Loucy (cell line): ENCODE results near the gene IFT122.

ENCODE experiments used
- EZH2phosphoT487 ChIP-seq: fragments of 200-600 bp; IDR thresholded peaks from 2 replicates; pipeline ENCODE4 v1.6.1; 2018; ENCODE audit warnings: antibody characterized with exemption, mild to moderate bottlenecking, moderate library complexity, borderline replicate concordance
- TF ChIP-seq, protein P1 (sequence below): fragments of 200-600 bp; sonication (generic); conservative IDR thresholded peaks from 2 replicates; pipeline ENCODE4 v1.5.1; 2014; ENCODE audit warnings: mild to moderate bottlenecking, antibody characterized with exemption, low read length

DNA sequence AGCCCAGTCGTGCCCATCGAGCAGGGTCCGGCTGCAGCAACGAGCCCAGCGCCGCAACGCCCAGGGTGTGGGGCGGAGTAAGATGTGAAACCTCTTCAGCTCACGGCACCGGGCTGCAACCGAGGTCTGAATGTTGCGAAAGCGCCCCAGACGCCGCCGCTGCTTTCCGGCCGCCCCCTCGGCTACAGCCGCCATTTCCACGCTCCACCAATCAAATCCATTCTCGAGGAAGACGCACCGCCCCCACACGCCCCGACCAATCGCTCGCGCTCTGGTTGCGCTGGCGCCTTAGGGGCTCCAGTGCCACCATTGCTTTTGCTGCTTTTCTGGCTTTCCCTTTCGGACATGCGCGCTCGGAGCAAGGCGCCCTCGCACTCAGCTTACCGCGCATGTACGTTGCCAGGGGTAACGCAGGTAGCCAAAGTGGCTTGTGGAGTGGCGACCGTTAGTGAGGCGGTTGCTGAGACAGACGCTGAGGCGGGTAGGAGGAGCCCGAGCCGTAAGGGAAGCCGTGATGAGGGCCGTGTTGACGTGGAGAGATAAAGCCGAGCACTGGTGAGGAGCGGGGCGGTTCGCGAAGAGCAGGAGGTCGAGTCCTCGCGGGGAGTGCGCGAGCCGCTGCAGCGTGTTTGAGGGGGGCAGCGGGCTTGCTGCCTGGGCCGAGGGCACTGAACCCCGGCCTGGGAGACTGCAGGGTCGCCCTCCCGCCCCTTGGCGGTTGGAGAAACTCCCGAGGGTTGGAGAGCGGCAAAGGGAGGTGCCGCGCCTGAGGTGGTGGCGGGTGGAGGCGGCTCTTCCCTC, at the start of gene IFT122, which contains the start of gene MBD4:
- TF ChIP-seq, protein P1, sequence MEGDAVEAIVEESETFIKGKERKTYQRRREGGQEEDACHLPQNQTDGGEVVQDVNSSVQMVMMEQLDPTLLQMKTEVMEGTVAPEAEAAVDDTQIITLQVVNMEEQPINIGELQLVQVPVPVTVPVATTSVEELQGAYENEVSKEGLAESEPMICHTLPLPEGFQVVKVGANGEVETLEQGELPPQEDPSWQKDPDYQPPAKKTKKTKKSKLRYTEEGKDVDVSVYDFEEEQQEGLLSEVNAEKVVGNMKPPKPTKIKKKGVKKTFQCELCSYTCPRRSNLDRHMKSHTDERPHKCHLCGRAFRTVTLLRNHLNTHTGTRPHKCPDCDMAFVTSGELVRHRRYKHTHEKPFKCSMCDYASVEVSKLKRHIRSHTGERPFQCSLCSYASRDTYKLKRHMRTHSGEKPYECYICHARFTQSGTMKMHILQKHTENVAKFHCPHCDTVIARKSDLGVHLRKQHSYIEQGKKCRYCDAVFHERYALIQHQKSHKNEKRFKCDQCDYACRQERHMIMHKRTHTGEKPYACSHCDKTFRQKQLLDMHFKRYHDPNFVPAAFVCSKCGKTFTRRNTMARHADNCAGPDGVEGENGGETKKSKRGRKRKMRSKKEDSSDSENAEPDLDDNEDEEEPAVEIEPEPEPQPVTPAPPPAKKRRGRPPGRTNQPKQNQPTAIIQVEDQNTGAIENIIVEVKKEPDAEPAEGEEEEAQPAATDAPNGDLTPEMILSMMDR: no peak
- TF ChIP-seq EZH2phosphoT487: no peak
